GM12891 (cell line): ENCODE measurements around the gene SSH2.
A peak's percentile ranks its signal among the peaks of the same experiment; 100 is the strongest.

Experiments used
- DNase-seq: peaks from one replicate; pipeline ENCODE4 v3.0.0; 2011; ENCODE audit warnings: low spot score; ENCODE audit not compliant: insufficient read length
- FAIRE-seq: peaks from 2 replicates; lab custom pipeline; 2011; peaks lifted over from hg19 to GRCh38; lab: Jason Lieb, UNC
- PAX5 ChIP-seq: IDR thresholded peaks from 2 replicates; pipeline ENCODE4 v1.6.1; 2011; ENCODE audit warnings: low read length, moderate library complexity, mild to moderate bottlenecking; ENCODE audit not compliant: insufficient read depth, severe bottlenecking
- POLR2A ChIP-seq: IDR thresholded peaks from 2 replicates; pipeline ENCODE4 v1.6.1; 2011; ENCODE audit warnings: low read depth, low read length, control low read depth
- POLR2AphosphoS5 ChIP-seq: IDR thresholded peaks from 2 replicates; pipeline ENCODE4 v1.6.1; 2011; ENCODE audit warnings: low read depth, low read length, control low read depth
- POU2F2 ChIP-seq: IDR thresholded peaks from 2 replicates; pipeline ENCODE4 v1.6.1; 2011; ENCODE audit warnings: low read depth, mild to moderate bottlenecking, control low read depth, low read length, moderate library complexity
- SPI1 ChIP-seq: IDR thresholded peaks from 2 replicates; pipeline ENCODE4 v1.6.1; 2011; ENCODE audit warnings: low read depth, low read length, control low read depth
- TAF1 ChIP-seq: IDR thresholded peaks from 2 replicates; pipeline ENCODE4 v1.6.1; 2011; ENCODE audit warnings: low read depth, low read length, control low read depth

The SSH2 gene

DNA sequence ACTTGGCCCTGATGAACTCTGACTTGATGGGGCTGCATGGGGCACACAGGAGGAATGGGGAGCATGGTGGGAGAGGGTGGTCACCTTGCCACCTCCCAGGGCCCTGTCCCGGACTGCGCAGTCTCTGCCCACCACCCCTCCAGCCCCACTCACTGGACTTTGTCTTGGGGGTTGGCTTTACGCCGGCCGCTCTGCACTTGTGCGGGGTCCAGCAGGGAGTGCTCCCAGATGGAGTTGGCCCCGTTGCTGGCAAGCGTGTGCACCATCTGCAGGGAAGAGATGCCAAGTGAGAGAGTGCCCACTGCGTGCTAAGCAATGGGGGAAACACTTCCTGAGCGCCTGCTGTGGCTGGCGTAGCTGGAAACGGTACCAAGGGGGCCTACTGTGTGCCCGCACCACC lies 347.3 kb downstream of the SSH2 start:
- FAIRE-seq (no peak), DNase-seq (no peak)
- TF ChIP-seq PAX5 = no peak
- TF ChIP-seq POLR2A = no peak
- TF ChIP-seq SPI1 = no peak
- no peak for TF ChIP-seq TAF1
- TF ChIP-seq POLR2AphosphoS5 = no peak
- TF ChIP-seq POU2F2 = no peak

DNA sequence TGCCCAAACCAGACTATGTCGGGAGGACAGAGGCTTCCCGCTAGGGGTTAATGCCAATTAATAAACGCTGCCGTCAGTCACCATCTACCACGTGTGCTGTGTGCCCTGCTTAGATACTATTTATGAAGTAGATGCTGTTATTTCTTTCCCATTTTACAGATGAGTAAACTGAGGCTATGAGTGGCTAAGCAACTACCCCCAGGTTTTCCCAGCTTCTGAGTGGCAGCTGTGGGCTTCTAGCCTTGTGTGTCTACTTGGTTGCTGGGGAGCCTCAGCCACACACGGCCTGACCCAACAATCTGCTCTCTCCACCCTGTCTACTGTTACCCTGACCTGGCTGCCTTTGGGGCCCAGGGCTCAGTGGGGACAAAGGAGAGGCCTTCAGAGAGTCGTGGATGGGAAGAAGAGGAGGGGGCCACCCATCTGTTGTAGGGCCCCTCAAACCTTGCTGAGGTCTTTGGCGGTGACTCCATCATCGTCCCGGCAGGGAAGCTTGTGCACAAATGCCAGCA lies 347.7 kb downstream of the SSH2 start:
- DNase-seq (no peak), FAIRE-seq (no peak)
- TF ChIP-seq TAF1 (no peak), POLR2A (no peak), POLR2AphosphoS5 (no peak), PAX5 (no peak), SPI1 (no peak), POU2F2 (no peak)

DNA sequence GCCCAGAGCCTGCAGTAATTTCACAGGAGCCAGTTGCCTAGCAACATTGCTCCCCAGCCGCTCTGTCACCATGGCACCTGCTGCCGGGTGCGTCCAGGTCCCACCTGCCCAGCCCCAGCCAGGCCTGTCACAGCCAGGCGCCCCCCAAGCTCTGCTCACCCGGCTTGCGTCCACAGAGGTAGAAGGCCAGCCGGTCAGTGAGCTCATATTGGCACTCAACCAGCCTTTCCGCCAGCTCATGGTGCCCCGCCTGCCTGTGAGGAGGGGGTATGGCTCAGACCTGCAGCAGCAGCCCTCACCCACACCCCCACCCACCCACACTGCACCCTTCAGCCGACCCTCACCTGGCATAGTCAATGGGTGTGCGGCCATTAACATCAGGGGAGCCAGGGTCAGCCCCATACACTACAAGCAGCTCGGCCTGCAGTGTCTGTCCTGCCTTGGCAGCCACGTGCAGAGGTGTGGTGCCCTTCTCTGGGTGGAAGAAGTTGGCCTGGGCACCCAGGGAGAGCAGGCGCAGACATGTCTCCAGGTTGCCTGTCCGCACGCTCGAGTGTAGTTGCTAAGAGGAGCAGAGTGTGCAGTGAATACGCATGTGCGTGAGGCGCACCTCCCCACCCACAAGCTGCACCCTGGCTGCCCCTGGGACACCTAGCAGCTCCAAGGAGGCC lies 348.3 kb downstream of the SSH2 start:
- no peak for TF ChIP-seq POU2F2
- no peak for TF ChIP-seq PAX5
- no peak for TF ChIP-seq POLR2A
- no peak for TF ChIP-seq SPI1
- TF ChIP-seq TAF1 = no peak
- no peak for TF ChIP-seq POLR2AphosphoS5
- no peak for FAIRE-seq
- no peak for DNase-seq

DNA sequence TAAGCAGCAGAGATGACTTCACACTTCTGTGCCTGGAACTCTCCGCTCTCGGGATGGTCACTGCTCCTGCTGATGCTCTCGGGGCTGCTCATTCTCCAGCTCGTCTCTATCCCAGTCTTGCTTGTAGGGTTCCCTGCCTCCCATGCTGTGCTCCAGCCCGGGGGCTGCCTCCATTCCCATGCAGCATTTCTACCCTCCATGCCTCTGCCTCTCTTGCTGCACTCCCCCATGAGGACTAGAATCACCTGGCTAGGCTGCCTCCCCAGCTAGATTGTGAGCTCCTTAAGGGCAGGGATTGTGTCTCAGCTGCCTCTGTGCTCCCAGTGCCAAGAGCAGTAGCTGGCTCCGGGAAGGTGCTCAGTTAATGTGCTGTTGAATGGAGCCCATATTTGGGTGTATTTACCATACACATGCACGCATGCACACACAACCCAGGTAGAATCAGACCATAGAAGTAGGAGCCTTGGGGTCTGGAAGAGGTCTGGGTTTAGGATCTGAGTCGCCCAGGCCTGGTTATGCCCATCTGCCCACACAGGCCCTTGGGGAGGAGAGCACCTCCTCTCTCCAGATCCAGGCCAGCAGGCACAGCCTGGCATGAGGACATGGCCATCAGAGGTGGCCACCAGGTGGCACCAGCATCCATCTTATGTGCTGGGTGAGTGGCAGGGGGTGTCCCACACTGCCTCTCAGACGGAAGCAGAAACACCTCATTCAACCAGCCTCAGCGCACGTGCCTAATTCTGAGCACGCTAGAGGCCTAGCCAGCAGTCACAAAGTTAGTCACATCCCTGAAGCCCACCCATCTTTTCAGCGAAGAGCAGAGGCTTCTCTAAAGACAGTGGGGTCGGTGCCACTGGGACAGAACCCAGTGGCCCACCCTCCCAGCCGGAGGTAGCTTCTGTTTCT lies 349.9 kb downstream of the SSH2 start:
- TF ChIP-seq POU2F2 = no peak
- no peak for TF ChIP-seq SPI1
- no peak for TF ChIP-seq POLR2A
- no peak for TF ChIP-seq POLR2AphosphoS5
- TF ChIP-seq TAF1 = no peak
- no peak for TF ChIP-seq PAX5
- peak; percentile 100 for FAIRE-seq
- DNase-seq = peak; percentile 96

DNA sequence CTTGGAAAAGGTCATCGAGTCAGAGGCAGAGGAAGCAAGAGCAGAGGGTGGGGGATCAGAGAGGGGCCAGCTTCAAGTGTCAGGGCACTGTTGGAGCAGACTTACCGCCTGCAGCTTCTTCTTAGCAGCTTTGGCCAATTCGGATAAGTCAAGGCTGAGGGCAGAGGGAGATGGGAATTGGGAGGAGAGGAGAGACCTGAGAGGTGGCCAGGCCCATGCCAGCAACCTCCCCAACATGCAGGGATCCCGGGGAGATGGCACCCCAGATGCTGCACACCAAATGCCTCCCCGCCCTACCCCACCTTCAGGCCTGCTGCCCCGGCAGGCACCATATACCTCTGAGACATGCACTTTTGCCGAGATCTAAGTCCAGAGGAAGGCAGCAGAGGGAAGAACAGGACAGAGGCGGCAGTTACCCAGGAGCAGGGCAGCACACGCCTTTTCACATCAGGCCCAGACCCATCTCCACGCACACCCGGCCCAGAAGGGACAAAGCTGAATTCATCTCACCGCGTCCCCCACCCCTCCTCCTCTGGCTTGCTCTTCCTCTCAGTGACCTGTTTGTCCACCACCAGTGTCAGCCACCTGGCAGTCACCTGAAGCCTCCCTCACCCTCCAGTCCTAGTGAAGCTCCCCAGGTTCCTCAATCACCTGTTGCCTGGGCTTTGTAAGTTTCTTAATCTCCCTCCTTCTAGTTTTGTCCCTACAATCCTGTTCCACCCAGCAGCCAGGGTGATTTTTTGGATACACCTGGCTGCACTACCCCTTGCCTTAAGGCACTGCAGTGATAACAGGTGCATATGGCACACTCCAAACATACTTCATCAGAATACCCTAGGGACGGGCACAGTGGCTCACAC lies 351.2 kb downstream of the SSH2 start:
- FAIRE-seq = no peak
- TF ChIP-seq POLR2A = no peak
- TF ChIP-seq TAF1 = no peak
- no peak for TF ChIP-seq PAX5
- no peak for TF ChIP-seq SPI1
- no peak for TF ChIP-seq POLR2AphosphoS5
- no peak for TF ChIP-seq POU2F2
- no peak for DNase-seq

DNA sequence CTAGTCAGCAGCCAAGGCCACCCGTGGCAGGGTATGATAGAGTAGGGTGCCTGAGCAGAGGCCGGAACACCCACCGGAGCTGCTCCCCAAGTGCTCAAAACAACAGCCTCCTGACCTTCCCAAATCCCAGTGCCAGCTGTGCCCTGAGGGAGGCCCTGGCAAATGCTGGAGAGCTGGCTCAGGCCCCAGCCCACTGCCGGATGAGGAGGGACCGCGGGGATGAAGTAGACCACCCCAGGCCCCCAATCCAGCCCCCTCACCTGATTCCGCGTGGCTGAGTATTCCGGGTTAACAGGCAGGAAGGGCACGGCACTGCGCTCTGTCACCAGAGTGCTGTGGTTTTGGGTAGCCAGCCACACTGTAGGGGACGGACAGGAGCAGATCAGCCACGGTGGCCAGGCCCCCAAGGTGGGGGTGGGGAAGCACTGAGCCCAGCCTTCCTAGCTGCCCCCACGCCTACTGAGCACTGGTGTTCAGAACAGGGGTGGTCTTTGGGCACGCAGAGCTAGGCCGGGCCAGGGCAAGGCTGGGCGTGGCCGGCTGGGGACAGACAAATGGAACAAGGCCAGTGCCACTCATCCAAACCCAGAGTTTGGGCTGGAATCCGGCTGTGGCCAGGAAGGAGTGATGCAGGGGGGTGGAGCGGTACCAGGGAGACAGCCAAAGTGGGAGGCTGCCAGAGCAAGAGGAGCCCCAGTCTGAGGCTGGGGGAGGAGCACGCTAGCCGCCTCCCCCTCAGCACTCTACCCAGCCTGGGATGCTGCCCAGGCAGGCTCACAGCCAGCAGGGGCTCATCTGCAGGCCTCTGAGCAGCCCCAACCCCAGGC lies 352.4 kb downstream of the SSH2 start:
- TF ChIP-seq TAF1 (no peak), POLR2AphosphoS5 (no peak), SPI1 (no peak), POU2F2 (no peak), POLR2A (no peak), PAX5 (no peak)
- FAIRE-seq (no peak), DNase-seq (no peak)

DNA sequence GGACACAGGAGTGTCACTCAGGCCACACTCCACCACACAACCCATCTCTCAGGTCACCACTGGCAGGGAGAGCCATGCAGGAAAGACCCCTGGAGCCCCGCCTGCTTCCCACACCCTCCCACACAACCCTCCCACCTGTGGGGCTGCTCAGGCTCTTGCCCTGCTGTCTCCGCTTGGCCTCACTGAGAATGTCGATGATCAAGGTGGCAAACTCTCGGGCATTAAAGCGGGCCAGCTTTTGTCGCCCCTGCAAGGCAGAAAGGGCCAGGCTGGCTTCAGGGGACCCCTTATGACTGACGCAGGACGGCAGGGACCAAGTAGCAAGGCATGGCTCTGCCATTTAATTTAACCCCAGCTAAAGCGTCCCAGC lies 353.0 kb downstream of the SSH2 start:
- TF ChIP-seq PAX5 = no peak

More for the DNA sequence above, 353.0 kb downstream of the SSH2 start:
- no peak for FAIRE-seq
- no peak for DNase-seq
